A549 (cell line): ENCODE results near the gene JAKMIP1. TPM values are rescaled to one million over a fixed set of nuclear protein-coding genes. Genes with fewer than 3 reads are reported as not detected.

Experiments used
- ATAC-seq, 2 experiments: fragments of 200-7000 bp in 1 of 2; fragments of >200 bp in 1 of 2; cut with Nextera tagmentation in 1 of 2; cut with Tn5 transposase in 1 of 2; 3 replicates each; pipeline versions ENCODE4 v1.8.0 to v1.9.1; 2018 to 2020; ENCODE audit warnings: mild to moderate bottlenecking in 1 of 2, moderate library complexity in 1 of 2
- CTCF ChIA-PET: fragments of 300-600 bp; sonication (Branson Sonifier 250); formaldehyde crosslinking; extraction: SDS; loops from one replicate; lab custom pipeline; 2021; ENCODE audit warnings: antibody characterized with exemption, inconsistent platforms; lab: Yijun Ruan, JAX
- POLR2A ChIA-PET: fragments of 350-600 bp; formaldehyde crosslinking; extraction: SDS; loops from one replicate; lab custom pipeline; 2021; ENCODE audit warnings: antibody characterized with exemption, inconsistent platforms; lab: Yijun Ruan, JAX
- DNase-seq, 2 experiments: peaks; one replicate each; pipeline versions ENCODE4 v3.0.0 to v3.0.0-alpha.2; 2011 to 2016; ENCODE audit warnings: low read depth in 1 of 2, low spot score in 1 of 2
- FAIRE-seq: peaks from 2 replicates; lab custom pipeline; 2011; peaks lifted over from hg19 to GRCh38; lab: Jason Lieb, UNC
- H3K27ac ChIP-seq, 2 experiments: fragments of >200 bp; sonication (Bioruptor Twin); formaldehyde crosslinking; 3 replicates each; pipeline ENCODE4 v1.5.1; 2016 to 2017
- H3K4me1 ChIP-seq: fragments of >200 bp; sonication (Bioruptor Twin); formaldehyde crosslinking; 3 replicates; pipeline ENCODE4 v1.6.1; 2016
- H3K4me2 ChIP-seq: fragments of >200 bp; sonication (Bioruptor Twin); formaldehyde crosslinking; 3 replicates; pipeline ENCODE4 v1.6.1; 2016
- H3K4me3 ChIP-seq: fragments of >200 bp; sonication (Bioruptor Twin); formaldehyde crosslinking; 3 replicates; pipeline ENCODE4 v1.5.1; 2016
- H3K9me3 ChIP-seq: fragments of >200 bp; sonication (Bioruptor Twin); formaldehyde crosslinking; 3 replicates; pipeline ENCODE4 v1.6.1; 2016
- BCL3 ChIP-seq: fragments of >200 bp; sonication (Bioruptor Twin); formaldehyde crosslinking; IDR thresholded peaks from 3 replicates; pipeline ENCODE4 v1.6.1; 2016
- BHLHE40 ChIP-seq: IDR thresholded peaks from 2 replicates; pipeline ENCODE4 v1.6.1; 2012; ENCODE audit warnings: low read depth, low read length, inconsistent platforms
- CBX2 ChIP-seq: fragments of 200-600 bp; sonication (generic); IDR thresholded peaks from 2 replicates; pipeline ENCODE4 v1.6.1; 2016; ENCODE audit warnings: low read depth, mild to moderate bottlenecking, borderline replicate concordance
- EHMT2 ChIP-seq: fragments of 200-600 bp; sonication (generic); IDR thresholded peaks from 2 replicates; pipeline ENCODE4 v1.6.1; 2016; ENCODE audit warnings: antibody characterized with exemption, low read depth, mild to moderate bottlenecking, moderate library complexity
- ELK1 ChIP-seq: fragments of 150-350 bp; IDR thresholded peaks from 2 replicates; pipeline ENCODE4 v1.6.1; 2014; ENCODE audit warnings: low read depth, mild to moderate bottlenecking, low read length
- EP300 ChIP-seq, 2 experiments: fragments of >200 bp; sonication (Bioruptor Twin); formaldehyde crosslinking; IDR thresholded peaks; 2 replicates in 1 of 2; 3 replicates in 1 of 2; pipeline ENCODE4 v1.6.1; 2016 to 2017
- ESRRA ChIP-seq: fragments of 150-350 bp; IDR thresholded peaks from 2 replicates; pipeline ENCODE4 v1.6.1; 2014; ENCODE audit warnings: mild to moderate bottlenecking, low read length, borderline replicate concordance
- FOSB ChIP-seq: fragments of 250-450 bp; sonication (Bioruptor Pico); IDR thresholded peaks from 2 replicates; pipeline ENCODE4 v1.5.0; 2020; ENCODE audit warnings: mild to moderate bottlenecking, moderate library complexity
- FOXS1 ChIP-seq: fragments of 250-450 bp; sonication (Bioruptor Pico); IDR thresholded peaks from 2 replicates; pipeline ENCODE4 v1.5.0; 2020; ENCODE audit warnings: mild to moderate bottlenecking, moderate library complexity
- GATA3 ChIP-seq: IDR thresholded peaks from 2 replicates; pipeline ENCODE4 v1.6.1; 2012; ENCODE audit warnings: borderline replicate concordance
- HEYL ChIP-seq: fragments of 250-450 bp; sonication (Bioruptor Pico); IDR thresholded peaks from 2 replicates; pipeline ENCODE4 v1.8.0; 2021; ENCODE audit warnings: mild to moderate bottlenecking, moderate library complexity
- HOXA7 ChIP-seq: fragments of 250-450 bp; sonication (Bioruptor Pico); IDR thresholded peaks from 2 replicates; pipeline ENCODE4 v1.5.0; 2020; ENCODE audit warnings: mild to moderate bottlenecking, moderate library complexity
- HOXB5 ChIP-seq: fragments of 250-450 bp; sonication (Bioruptor Pico); IDR thresholded peaks from 2 replicates; pipeline ENCODE4 v1.5.0; 2020; ENCODE audit warnings: mild to moderate bottlenecking, moderate library complexity
- JUN ChIP-seq, 2 experiments: fragments of >200 bp; sonication (Bioruptor Twin); formaldehyde crosslinking; IDR thresholded peaks; 2 replicates in 1 of 2; 3 replicates in 1 of 2; pipeline ENCODE4 v1.6.1; 2016 to 2017
- JUNB ChIP-seq: fragments of >200 bp; sonication (Bioruptor Twin); formaldehyde crosslinking; IDR thresholded peaks from 2 replicates; pipeline ENCODE4 v1.6.1; 2016
- MAX ChIP-seq: IDR thresholded peaks from 2 replicates; pipeline ENCODE4 v1.6.1; 2012
- NR3C1 ChIP-seq: fragments of >200 bp; sonication (Bioruptor Twin); formaldehyde crosslinking; IDR thresholded peaks from 3 replicates; pipeline ENCODE4 v1.6.1; 2017
- POLR2A ChIP-seq: IDR thresholded peaks from 2 replicates; pipeline ENCODE4 v1.6.1; 2012; ENCODE audit warnings: mild to moderate bottlenecking, low read length
- POLR2AphosphoS2 ChIP-seq: conservative IDR thresholded peaks from 2 replicates; pipeline ENCODE4 v1.6.1; 2012; ENCODE audit warnings: low read length, improper control_type of control experiment, inconsistent platforms
- RARB ChIP-seq: fragments of 250-450 bp; sonication (Bioruptor Pico); IDR thresholded peaks from 2 replicates; pipeline ENCODE4 v1.8.0; 2021; ENCODE audit warnings: mild to moderate bottlenecking, moderate library complexity
- RCOR1 ChIP-seq: fragments of 150-350 bp; IDR thresholded peaks from 2 replicates; pipeline ENCODE4 v1.6.1; 2014; ENCODE audit warnings: antibody characterized with exemption, low read length, low read depth
- REST ChIP-seq: fragments of 200-600 bp; sonication (generic); IDR thresholded peaks from 2 replicates; pipeline ENCODE4 v1.6.1; 2016; ENCODE audit warnings: antibody characterized with exemption, mild to moderate bottlenecking, moderate library complexity
- RNF2 ChIP-seq: fragments of 200-600 bp; sonication (generic); IDR thresholded peaks from 2 replicates; pipeline ENCODE4 v1.6.1; 2016; ENCODE audit warnings: low read depth, mild to moderate bottlenecking, antibody characterized with exemption, moderate library complexity, borderline replicate concordance
- SMC3 ChIP-seq: fragments of >200 bp; sonication (Bioruptor Twin); formaldehyde crosslinking; IDR thresholded peaks from 3 replicates; pipeline ENCODE4 v1.6.1; 2018; ENCODE audit warnings: inconsistent platforms
- USF2 ChIP-seq: fragments of 450-650 bp; IDR thresholded peaks from 2 replicates; pipeline ENCODE4 v1.6.1; 2014; ENCODE audit warnings: antibody characterized with exemption
- ZFP36 ChIP-seq: fragments of 450-650 bp; IDR thresholded peaks from 2 replicates; pipeline ENCODE4 v1.6.1; 2014; ENCODE audit warnings: borderline replicate concordance; ENCODE audit not compliant: partially characterized antibody
- ZNF302 ChIP-seq: fragments of 250-450 bp; sonication (Bioruptor Pico); IDR thresholded peaks from 2 replicates; pipeline ENCODE4 v1.9.0; 2021; ENCODE audit warnings: inconsistent platforms, mild to moderate bottlenecking, moderate library complexity
- WGBS: methylation state at CpG from one replicate; pipeline ENCODE4 v1.1.6; 2017; ENCODE audit errors: missing lambda C conversion rate; 5-methylcytosine and 5-hydroxymethylcytosine counted together
- polyA plus RNA-seq, 4 experiments: library from polyadenylated mRNA; depleted of rRNA in 3 of 4; stranded (reverse); fragments of >200 nt; fragmentation: RNase III in 1 of 4; extraction: RNeasy Plus Mini Kit Qiagen cat#74134 plus additional on column Dnase treatment in 1 of 4; gene quantifications; 2 replicates in 3 of 4; 3 replicates in 1 of 4; pipeline ENCODE4 v1.2.3, GENCODE V29; 2011 to 2017
- TF ChIP-seq, protein P1 (sequence below): fragments of >200 bp; sonication (Bioruptor Twin); formaldehyde crosslinking; IDR thresholded peaks from 3 replicates; pipeline ENCODE4 v1.5.1; 2016

The JAKMIP1 gene
- polyA plus RNA-seq, 2 of the 4 experiments (the other 2 are of a cell fraction) = not detected

DNA sequence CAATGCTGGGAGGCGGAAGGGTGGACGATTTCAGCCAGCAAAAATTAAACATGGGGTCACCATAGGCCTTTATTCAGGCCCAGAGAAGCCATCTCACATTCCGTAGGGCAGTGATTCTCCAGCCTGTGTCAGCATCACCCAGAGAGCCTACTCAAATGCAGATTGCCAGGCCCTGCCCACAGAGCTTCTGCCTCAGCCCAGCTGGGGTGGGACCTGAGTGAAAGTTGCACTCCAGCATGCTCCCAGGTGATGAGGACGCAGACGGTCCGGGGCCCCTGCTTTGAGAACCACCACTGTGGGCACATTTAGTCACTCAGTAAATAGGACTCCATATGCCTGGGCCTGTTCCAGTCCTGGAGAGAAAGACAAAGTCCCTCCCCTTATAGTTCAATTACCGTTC, 169.7 kb downstream of the JAKMIP1 start:
- H3K9me3 ChIP-seq = no peaks in the 10 kb centered on the region
- DNase-seq = no peak
- H3K4me1 ChIP-seq = 0 out of 3 replicates have a peak, but pooled peaks cover 4% of the 10 kb centered on the region
- POLR2A ChIA-PET = no interaction called here
- H3K4me3 ChIP-seq = no peak overlapping the region
- TF ChIP-seq ELK1 = no peak
- TF ChIP-seq RNF2 = no peak
- TF ChIP-seq ZNF302 (CRISPR knock-in tag) = no peak
- no peak for TF ChIP-seq HOXA7 (CRISPR knock-in tag)
- no peak for TF ChIP-seq HEYL
- no peak for TF ChIP-seq BCL3
- no peak for TF ChIP-seq POLR2A
- TF ChIP-seq NR3C1 = no peak
- no peak for TF ChIP-seq FOSB
- TF ChIP-seq HOXB5 (CRISPR knock-in tag) = no peak
- TF ChIP-seq POLR2AphosphoS2 = no peak
- no peak for TF ChIP-seq EP300 (IDR thresholded peaks at IDR 0.05)
- TF ChIP-seq REST = no peak
- no peak for TF ChIP-seq JUNB
- TF ChIP-seq EHMT2 = no peak
- TF ChIP-seq JUN (IDR thresholded peaks at IDR 0.05) = no peak
- no peak for TF ChIP-seq ESRRA
- no peak for TF ChIP-seq RCOR1
- TF ChIP-seq, all 56 proteins: peak for 0
- Histone ChIP-seq H3K4me2 (no peak overlapping the region), H3K27ac (no peak overlapping the region)
- 69% methylated on average over 6 of the region's 7 CpGs for WGBS
- CTCF ChIA-PET = interaction anchor here (1.8 to 2.2 kb wide), 2 partner anchors 10 to 33 kb away, joined by 6 to 10 read pairs; no protein-coding TSS in a partner anchor
- no peak for ATAC-seq
- FAIRE-seq = no peak

- ATAC-seq (no peak), DNase-seq (no peak), FAIRE-seq (no peak)
- H3K4me1 ChIP-seq = 0 out of 3 replicates have a peak, but pooled peaks cover 4% of the 10 kb centered on the region
- H3K9me3 ChIP-seq = no peaks in the 10 kb centered on the region
- CTCF ChIA-PET = interaction anchor here (1.2 to 1.8 kb wide), 2 partner anchors 9 to 11 kb away, joined by 5 to 6 read pairs; partner anchors contain the start of gene C4orf50
- H3K4me3 ChIP-seq = no peak overlapping the region
- WGBS = 66% methylated on average over 6 of the region's 6 CpGs
- POLR2A ChIA-PET = no interaction called here
- no peak overlapping the region for H3K4me2 ChIP-seq
- no peak overlapping the region for H3K27ac ChIP-seq
- TF ChIP-seq EP300 (IDR thresholded peaks at IDR 0.05) (no peak), RCOR1 (no peak), BHLHE40 (no peak), GATA3 (no peak), ELK1 (no peak), SMC3 (no peak), ESRRA (no peak), EHMT2 (no peak), RNF2 (no peak), POLR2A (no peak), USF2 (no peak), MAX (no peak), ZFP36 (no peak), HOXB5 (CRISPR knock-in tag) (no peak), FOXS1 (no peak), RARB (CRISPR knock-in tag) (no peak), CBX2 (no peak)
- TF ChIP-seq, protein P1, sequence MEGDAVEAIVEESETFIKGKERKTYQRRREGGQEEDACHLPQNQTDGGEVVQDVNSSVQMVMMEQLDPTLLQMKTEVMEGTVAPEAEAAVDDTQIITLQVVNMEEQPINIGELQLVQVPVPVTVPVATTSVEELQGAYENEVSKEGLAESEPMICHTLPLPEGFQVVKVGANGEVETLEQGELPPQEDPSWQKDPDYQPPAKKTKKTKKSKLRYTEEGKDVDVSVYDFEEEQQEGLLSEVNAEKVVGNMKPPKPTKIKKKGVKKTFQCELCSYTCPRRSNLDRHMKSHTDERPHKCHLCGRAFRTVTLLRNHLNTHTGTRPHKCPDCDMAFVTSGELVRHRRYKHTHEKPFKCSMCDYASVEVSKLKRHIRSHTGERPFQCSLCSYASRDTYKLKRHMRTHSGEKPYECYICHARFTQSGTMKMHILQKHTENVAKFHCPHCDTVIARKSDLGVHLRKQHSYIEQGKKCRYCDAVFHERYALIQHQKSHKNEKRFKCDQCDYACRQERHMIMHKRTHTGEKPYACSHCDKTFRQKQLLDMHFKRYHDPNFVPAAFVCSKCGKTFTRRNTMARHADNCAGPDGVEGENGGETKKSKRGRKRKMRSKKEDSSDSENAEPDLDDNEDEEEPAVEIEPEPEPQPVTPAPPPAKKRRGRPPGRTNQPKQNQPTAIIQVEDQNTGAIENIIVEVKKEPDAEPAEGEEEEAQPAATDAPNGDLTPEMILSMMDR = no peak
These were observed 171.1 kb downstream of the JAKMIP1 start for GRCh38 chr4:6029254-6029653.
